K562 (cell line): ENCODE measurements around the gene RPS8. TPM values are rescaled to one million over a fixed set of nuclear protein-coding genes. Genes with fewer than 3 reads are reported as not detected.
A peak's percentile ranks its signal among the peaks of the same experiment; 100 is the strongest.

Source experiments
- ATAC-seq: fragments of 200-7000 bp; cut with Tn5 transposase; 3 replicates; pipeline ENCODE4 v1.9.1; 2020; ENCODE audit warnings: moderate library complexity
- BruUV-seq: library from RNA; stranded (reverse); fragments of 400-500 nt; replicated peaks from 2 replicates; lab custom pipeline; 2021; lab: Mats Ljungman, UMichigan
- CTCF ChIA-PET: fragments of 300-600 bp; formaldehyde crosslinking; extraction: SDS; loops from one replicate; lab custom pipeline; 2021; ENCODE audit warnings: low intra/inter-chr PET ratio; lab: Yijun Ruan, JAX
- POLR2A ChIA-PET: fragments of 300-600, 350-650 bp; sonication (Branson Sonifier 250); formaldehyde crosslinking; extraction: SDS; loops from one replicate; lab custom pipeline; 2021; ENCODE audit warnings: antibody characterized with exemption, inconsistent platforms; lab: Yijun Ruan, JAX
- DNase-seq, 4 experiments: peaks; one replicate each; pipeline versions ENCODE4 v3.0.0 to v3.0.0-alpha.2; 2011 to 2018; ENCODE audit warnings: low spot score in 3 of 4, mixed read lengths in 3 of 4; ENCODE audit errors: extremely low read depth in 1 of 4
- FAIRE-seq: peaks from 2 replicates; lab custom pipeline; 2011; peaks lifted over from hg19 to GRCh38; lab: Jason Lieb, UNC
- H2AFZ ChIP-seq: 2 replicates; pipeline ENCODE4 v1.6.0; 2011; ENCODE audit warnings: low read depth, low read length, control low read depth, inconsistent platforms
- H3K27ac ChIP-seq: fragments of 200-600 bp; 3 replicates; pipeline ENCODE4 v1.8.0; 2011; ENCODE audit warnings: low read depth, mild to moderate bottlenecking, control low read depth, inconsistent platforms, low read length, moderate library complexity, mixed read lengths; ENCODE audit errors: extremely low read depth
- H3K27me3 ChIP-seq, 2 experiments: fragments of 300-600 bp in 1 of 2; 2 replicates in 1 of 2; 3 replicates in 1 of 2; pipeline versions ENCODE4 v1.6.0 to v1.8.0; 2011; ENCODE audit warnings: inconsistent platforms in 2 of 2, low read length in 2 of 2, mild to moderate bottlenecking in 1 of 2, mixed read lengths in 1 of 2, moderate library complexity in 1 of 2; ENCODE audit not compliant: control insufficient read depth in 2 of 2, insufficient read depth in 2 of 2
- H3K36me3 ChIP-seq: fragments of 300-600 bp; 3 replicates; pipeline ENCODE4 v1.8.0; 2011; ENCODE audit warnings: mild to moderate bottlenecking, low read length, inconsistent platforms; ENCODE audit not compliant: control insufficient read depth, insufficient read depth
- H3K4me1 ChIP-seq, 2 experiments: fragments of 200-600 bp in 1 of 2; replicated peaks in 1 of 2; 2 replicates in 1 of 2; 3 replicates in 1 of 2; pipeline versions ENCODE4 v1.5.1 to v1.8.0; 2011; ENCODE audit warnings: inconsistent platforms in 2 of 2, low read length in 2 of 2, mild to moderate bottlenecking in 1 of 2, mixed read lengths in 1 of 2, moderate library complexity in 1 of 2; ENCODE audit not compliant: control insufficient read depth in 2 of 2, insufficient read depth in 2 of 2
- H3K4me2 ChIP-seq: 2 replicates; pipeline ENCODE4 v1.6.1; 2011; ENCODE audit warnings: low read length, control low read depth, inconsistent platforms, mixed read lengths; ENCODE audit not compliant: insufficient read depth
- H3K4me3 ChIP-seq: fragments of 200-600 bp; sonication (generic), shearing (Covaris generic); 2 replicates; pipeline ENCODE4 v1.5.1; 2016; ENCODE audit warnings: control low read depth, inconsistent platforms
- H3K79me2 ChIP-seq: fragments of 200-600 bp; 3 replicates; pipeline ENCODE4 v1.8.0; 2011; ENCODE audit warnings: low read length, inconsistent platforms; ENCODE audit not compliant: control insufficient read depth, insufficient read depth
- H3K9ac ChIP-seq, 2 experiments: 2 replicates each; pipeline versions ENCODE4 v1.6.0 to v1.6.1; 2011; ENCODE audit warnings: low read depth in 2 of 2, low read length in 2 of 2, control low read depth in 1 of 2, inconsistent platforms in 1 of 2, mild to moderate bottlenecking in 1 of 2, mixed read lengths in 1 of 2; ENCODE audit not compliant: insufficient read depth in 1 of 2
- H3K9me1 ChIP-seq: one replicate; pipeline ENCODE4 v1.6.0; 2011; ENCODE audit warnings: inconsistent platforms, mild to moderate bottlenecking, low read length, moderate library complexity; ENCODE audit not compliant: control insufficient read depth, insufficient read depth
- H3K9me3 ChIP-seq: replicated peaks from 2 replicates; pipeline ENCODE4 v1.5.1; 2011; ENCODE audit warnings: low read depth, low read length, inconsistent platforms; ENCODE audit not compliant: control insufficient read depth, insufficient read depth
- H4K20me1 ChIP-seq: replicated peaks from 2 replicates; pipeline ENCODE4 v1.6.1; 2011; ENCODE audit warnings: low read length, inconsistent platforms, mixed read lengths; ENCODE audit not compliant: control insufficient read depth, insufficient read depth
- CBX2 ChIP-seq: fragments of 200-600 bp; sonication (generic); IDR thresholded peaks from one replicate; pipeline ENCODE4 v1.6.1; 2012; ENCODE audit warnings: mild to moderate bottlenecking, low read length, inconsistent platforms; ENCODE audit not compliant: insufficient read depth, poor library complexity, severe bottlenecking
- HDAC3 ChIP-seq: fragments of 450-650 bp; IDR thresholded peaks from 2 replicates; pipeline ENCODE4 v1.6.1; 2018; ENCODE audit warnings: borderline replicate concordance, mild to moderate bottlenecking, moderate library complexity; ENCODE audit not compliant: partially characterized antibody
- MCM5 ChIP-seq: fragments of 450-650 bp; IDR thresholded peaks from 2 replicates; pipeline ENCODE4 v1.6.1; 2016; ENCODE audit warnings: low read depth
- MTA1 ChIP-seq: fragments of 450-650 bp; IDR thresholded peaks from 2 replicates; pipeline ENCODE4 v1.6.1; 2017; ENCODE audit warnings: borderline replicate concordance
- PTBP1 ChIP-seq: fragments of 200-400 bp; formaldehyde crosslinking; IDR thresholded peaks from 2 replicates; pipeline ENCODE4 v1.6.1; 2017; ENCODE audit warnings: low read depth, low read length
- SP2 ChIP-seq: IDR thresholded peaks from 2 replicates; pipeline ENCODE4 v1.6.1; 2011; ENCODE audit warnings: mild to moderate bottlenecking, low read depth, low read length, moderate library complexity; ENCODE audit not compliant: poor library complexity, severe bottlenecking; ENCODE audit errors: extremely low read depth
- ZFP1 ChIP-seq: fragments of 450-650 bp; formaldehyde crosslinking; IDR thresholded peaks from 2 replicates; pipeline ENCODE4 v1.4.0; 2020; ENCODE audit warnings: mild to moderate bottlenecking, mixed read lengths
- ZFX ChIP-seq: sonication (generic); formaldehyde crosslinking; IDR thresholded peaks from 2 replicates; pipeline ENCODE4 v1.8.0; 2022; ENCODE audit warnings: mild to moderate bottlenecking, missing genetic modification reagents, moderate library complexity
- ZNF140 ChIP-seq: fragments of 250-450 bp; sonication (Bioruptor Pico); IDR thresholded peaks from 2 replicates; pipeline ENCODE4 v1.8.0; 2021; ENCODE audit warnings: moderate library complexity, mild to moderate bottlenecking, inconsistent platforms
- ZNF445 ChIP-seq: fragments of 250-450 bp; sonication (Bioruptor Pico); IDR thresholded peaks from 2 replicates; pipeline ENCODE4 v1.4.0; 2020; ENCODE audit warnings: low read depth, mild to moderate bottlenecking, moderate library complexity
- WGBS: fragments of 100-300 bp; shearing (Covaris generic); methylation state at CpG from one replicate; pipeline ENCODE4 v1.1.6; 2016; ENCODE audit warnings: low coverage, mixed read lengths; ENCODE audit not compliant: insufficient coverage; ENCODE audit errors: missing lambda C conversion rate; 5-methylcytosine and 5-hydroxymethylcytosine counted together
- in situ Hi-C: fragments of 300-500 bp; cut with MboI; formaldehyde crosslinking; loops from 4 replicates; pipeline ENCODE4 v1.15.0; 2018; ENCODE audit warnings: inconsistent platforms, mixed read lengths
- intact Hi-C: fragments of 100-400 bp; cut with micrococcal nuclease; formaldehyde crosslinking; loops from 2 replicates; pipeline ENCODE4 v1.14.2; 2022
- polyA plus RNA-seq, 8 experiments: library from polyadenylated mRNA; depleted of rRNA in 4 of 8; stranded (reverse) in 5 of 8; unstranded in 3 of 8; fragments of >200 nt; fragmentation: Nextera tagmentation in 2 of 8; fragmentation: Illumina TruSeq in 1 of 8; extraction: Ambion mirVana in 2 of 8; extraction: Trizol in 1 of 8; gene quantifications; 2 replicates each; pipeline versions ENCODE4 v1.2.1 to v1.2.3, GENCODE V29; 2011 to 2014; ENCODE audit warnings: inconsistent platforms in 1 of 8, missing spikeins in 1 of 8
- total RNA-seq, 7 experiments: library from RNA; depleted of rRNA in 6 of 7; stranded (reverse); fragments of >200 nt in 6 of 7; fragmentation: Illumina TruSeq in 2 of 7; extraction: Trizol in 2 of 7; gene quantifications; 2 replicates each; pipeline versions ENCODE4 v1.2.1 to v1.2.3, GENCODE V29; 2011 to 2021; ENCODE audit warnings: low replicate concordance in 1 of 7
- TF ChIP-seq, protein P1 (sequence below): fragments of 250-450 bp; sonication (Bioruptor Pico); IDR thresholded peaks from 2 replicates; pipeline ENCODE4 v1.8.0; 2022; ENCODE audit warnings: inconsistent platforms
- TF ChIP-seq, protein P2 (sequence below), 2 experiments: fragments of 450-650 bp in 1 of 2; sonication (generic) in 1 of 2; formaldehyde crosslinking in 1 of 2; IDR thresholded peaks; 2 replicates each; pipeline versions ENCODE4 v1.7.1 to v1.9.0; 2016 to 2022; ENCODE audit warnings: inconsistent platforms in 1 of 2, mild to moderate bottlenecking in 1 of 2, missing genetic modification reagents in 1 of 2

Gene RPS8
- total and polyA plus RNA-seq, 9 of the 15 experiments (the other 6 are each of a cell fraction or from before 2014, with no cell fraction given): 2,431 to 4,168 (median 3,109) TPM

- BruUV-seq: no TSS peak
- H3K9me1 ChIP-seq: no peaks in the 10 kb centered on the region
- no peak overlapping the region for H3K27ac ChIP-seq
- DNase-seq: no peak
- no peaks in the 10 kb centered on the region for H4K20me1 ChIP-seq
- no peak for FAIRE-seq
- no peak overlapping the region for H3K4me3 ChIP-seq
- H3K9me3 ChIP-seq: no peaks in the 10 kb centered on the region
- POLR2A ChIA-PET: interaction anchor here (0.7 to 12.0 kb wide), 10 partner anchors 9 to 552 kb away, joined by 3 to 253 read pairs (median 6); partner anchors contain the start of genes BTBD19, MUTYH, RNU5D-1 and RPS8
- H3K9ac ChIP-seq: peak overlapping the region in 1 of 2 experiments; percentile 18; a peak in 2 of 4 replicates
- intact Hi-C loops: no loop called here
- no peaks in the 10 kb centered on the region for H3K79me2 ChIP-seq
- H2AFZ ChIP-seq: no peak overlapping the region
- no peaks in the 10 kb centered on the region for H3K36me3 ChIP-seq
- WGBS: 74% methylated on average over 10 of the region's 10 CpGs
- peaks cover 12 to 23% of the 10 kb centered on the region in 2 experiments; a peak in 4 of 5 replicates for H3K4me1 ChIP-seq
- H3K27me3 ChIP-seq: no peaks in the 10 kb centered on the region
- in situ Hi-C loops: no loop called here
- CTCF ChIA-PET: no interaction called here
- no peak overlapping the region for H3K4me2 ChIP-seq
- no peak for ATAC-seq
- TF ChIP-seq HDAC3 (no peak), ZFP1 (no peak), CBX2 (no peak), SP2 (no peak), ZNF140 (CRISPR knock-in tag) (no peak), ZFX (CRISPR knock-in tag) (no peak), ZNF445 (CRISPR knock-in tag) (no peak), MCM5 (no peak), MTA1 (no peak), PTBP1 (no peak)
- TF ChIP-seq, protein P1, sequence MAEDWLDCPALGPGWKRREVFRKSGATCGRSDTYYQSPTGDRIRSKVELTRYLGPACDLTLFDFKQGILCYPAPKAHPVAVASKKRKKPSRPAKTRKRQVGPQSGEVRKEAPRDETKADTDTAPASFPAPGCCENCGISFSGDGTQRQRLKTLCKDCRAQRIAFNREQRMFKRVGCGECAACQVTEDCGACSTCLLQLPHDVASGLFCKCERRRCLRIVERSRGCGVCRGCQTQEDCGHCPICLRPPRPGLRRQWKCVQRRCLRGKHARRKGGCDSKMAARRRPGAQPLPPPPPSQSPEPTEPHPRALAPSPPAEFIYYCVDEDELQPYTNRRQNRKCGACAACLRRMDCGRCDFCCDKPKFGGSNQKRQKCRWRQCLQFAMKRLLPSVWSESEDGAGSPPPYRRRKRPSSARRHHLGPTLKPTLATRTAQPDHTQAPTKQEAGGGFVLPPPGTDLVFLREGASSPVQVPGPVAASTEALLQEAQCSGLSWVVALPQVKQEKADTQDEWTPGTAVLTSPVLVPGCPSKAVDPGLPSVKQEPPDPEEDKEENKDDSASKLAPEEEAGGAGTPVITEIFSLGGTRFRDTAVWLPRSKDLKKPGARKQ (CRISPR knock-in tag): no peak
- TF ChIP-seq, protein P2, sequence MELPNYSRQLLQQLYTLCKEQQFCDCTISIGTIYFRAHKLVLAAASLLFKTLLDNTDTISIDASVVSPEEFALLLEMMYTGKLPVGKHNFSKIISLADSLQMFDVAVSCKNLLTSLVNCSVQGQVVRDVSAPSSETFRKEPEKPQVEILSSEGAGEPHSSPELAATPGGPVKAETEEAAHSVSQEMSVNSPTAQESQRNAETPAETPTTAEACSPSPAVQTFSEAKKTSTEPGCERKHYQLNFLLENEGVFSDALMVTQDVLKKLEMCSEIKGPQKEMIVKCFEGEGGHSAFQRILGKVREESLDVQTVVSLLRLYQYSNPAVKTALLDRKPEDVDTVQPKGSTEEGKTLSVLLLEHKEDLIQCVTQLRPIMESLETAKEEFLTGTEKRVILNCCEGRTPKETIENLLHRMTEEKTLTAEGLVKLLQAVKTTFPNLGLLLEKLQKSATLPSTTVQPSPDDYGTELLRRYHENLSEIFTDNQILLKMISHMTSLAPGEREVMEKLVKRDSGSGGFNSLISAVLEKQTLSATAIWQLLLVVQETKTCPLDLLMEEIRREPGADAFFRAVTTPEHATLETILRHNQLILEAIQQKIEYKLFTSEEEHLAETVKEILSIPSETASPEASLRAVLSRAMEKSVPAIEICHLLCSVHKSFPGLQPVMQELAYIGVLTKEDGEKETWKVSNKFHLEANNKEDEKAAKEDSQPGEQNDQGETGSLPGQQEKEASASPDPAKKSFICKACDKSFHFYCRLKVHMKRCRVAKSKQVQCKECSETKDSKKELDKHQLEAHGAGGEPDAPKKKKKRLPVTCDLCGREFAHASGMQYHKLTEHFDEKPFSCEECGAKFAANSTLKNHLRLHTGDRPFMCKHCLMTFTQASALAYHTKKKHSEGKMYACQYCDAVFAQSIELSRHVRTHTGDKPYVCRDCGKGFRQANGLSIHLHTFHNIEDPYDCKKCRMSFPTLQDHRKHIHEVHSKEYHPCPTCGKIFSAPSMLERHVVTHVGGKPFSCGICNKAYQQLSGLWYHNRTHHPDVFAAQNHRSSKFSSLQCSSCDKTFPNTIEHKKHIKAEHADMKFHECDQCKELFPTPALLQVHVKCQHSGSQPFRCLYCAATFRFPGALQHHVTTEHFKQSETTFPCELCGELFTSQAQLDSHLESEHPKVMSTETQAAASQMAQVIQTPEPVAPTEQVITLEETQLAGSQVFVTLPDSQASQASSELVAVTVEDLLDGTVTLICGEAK (IDR thresholded peaks at IDR 0.05): no peak
- TF ChIP-seq, protein P2 (CRISPR knock-in tag; IDR thresholded peaks at IDR 0.05): no peak
These were observed 12.2 kb downstream of the RPS8 start for GRCh38 chr1:44787506-44787905.
